Bronchial epithelial cell (primary cell): ENCODE measurements around the gene FTO. TPM values are rescaled to one million over a fixed set of nuclear protein-coding genes. Genes with fewer than 3 reads are reported as not detected.

Experiments
- DNase-seq: peaks from one replicate; pipeline ENCODE4 v3.0.0-alpha.2; 2010; ENCODE audit warnings: low read depth
- FAIRE-seq: peaks from 2 replicates; lab custom pipeline; 2011; peaks lifted over from hg19 to GRCh38; lab: Jason Lieb, UNC
- H3K27me3 ChIP-seq: 2 replicates; pipeline ENCODE4 v1.5.1; 2011; ENCODE audit warnings: low read length; ENCODE audit not compliant: control insufficient read depth, insufficient read depth
- H3K36me3 ChIP-seq: 2 replicates; pipeline ENCODE4 v1.5.1; 2011; ENCODE audit warnings: low read length; ENCODE audit not compliant: control insufficient read depth, insufficient read depth
- H3K4me3 ChIP-seq: 2 replicates; pipeline ENCODE4 v1.5.1; 2011; ENCODE audit warnings: mild to moderate bottlenecking, low read depth, low read length, control low read depth
- CTCF ChIP-seq: IDR thresholded peaks from 2 replicates; pipeline ENCODE4 v1.5.1; 2011; ENCODE audit warnings: mild to moderate bottlenecking, moderate library complexity, low read length, control low read depth, inconsistent platforms; ENCODE audit not compliant: insufficient read depth, severe bottlenecking
- total RNA-seq: library from RNA; depleted of rRNA; stranded (reverse); fragments of >200 nt; gene quantifications from 2 replicates; pipeline ENCODE4 v1.2.1, GENCODE V29; 2014

FTO gene
- total RNA-seq, 1 donor from 2014 or later = 41.6 TPM

GRCh38 chr16:53863861-53864260 lies 159.9 kb downstream of the FTO start:
- FAIRE-seq = no peak
- H3K4me3 ChIP-seq = no peak overlapping the region
- no peaks in the 10 kb centered on the region for H3K27me3 ChIP-seq
- no peak for DNase-seq
- H3K36me3 ChIP-seq = peaks cover 1% of the 10 kb centered on the region
- TF ChIP-seq CTCF = no peak

GRCh38 chr16:53864819-53865493 lies 161.0 kb downstream of the FTO start:
- no peak for TF ChIP-seq CTCF
- H3K27me3 ChIP-seq = no peaks in the 10 kb centered on the region
- peaks cover 1% of the 10 kb centered on the region for H3K36me3 ChIP-seq
- FAIRE-seq (no peak), DNase-seq (peak; percentile 90)
- H3K4me3 ChIP-seq = no peak overlapping the region

GRCh38 chr16:53865494-53865863 lies 161.5 kb downstream of the FTO start:
- FAIRE-seq = peak; percentile 7
- Histone ChIP-seq H3K4me3 (no peak overlapping the region), H3K36me3 (peaks cover 1% of the 10 kb centered on the region), H3K27me3 (no peaks in the 10 kb centered on the region)
- peak; percentile 89 for DNase-seq
- no peak for TF ChIP-seq CTCF

- Histone ChIP-seq H3K27me3 (no peaks in the 10 kb centered on the region), H3K4me3 (no peak overlapping the region), H3K36me3 (peaks cover 1% of the 10 kb centered on the region)
- FAIRE-seq (no peak), DNase-seq (no peak)
- TF ChIP-seq CTCF = no peak
Measured at GRCh38 chr16:53866520-53866919, 162.6 kb downstream of the FTO start.

DNA sequence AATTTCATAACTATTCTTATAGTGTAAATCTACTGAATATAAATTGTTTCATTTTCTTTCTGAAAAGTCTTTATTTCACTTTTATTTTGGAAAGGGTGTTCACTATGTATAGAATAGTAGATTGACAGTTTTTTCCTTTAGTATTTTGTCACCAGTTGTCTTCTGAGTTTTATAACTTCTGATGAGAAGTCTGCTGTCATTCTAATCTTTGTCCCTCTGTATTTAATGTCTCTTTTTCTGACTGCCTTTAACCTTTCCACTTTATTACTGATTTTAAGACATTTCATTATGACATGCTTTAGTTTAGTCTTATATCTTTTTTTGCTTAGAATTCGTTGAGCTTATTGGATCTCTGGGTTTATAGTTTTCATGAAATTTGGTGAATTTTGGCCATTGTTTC lies 166.9 kb downstream of the FTO start:
- H3K36me3 ChIP-seq = no peaks in the 10 kb centered on the region
- TF ChIP-seq CTCF = no peak
- FAIRE-seq (no peak), DNase-seq (no peak)
- H3K27me3 ChIP-seq = no peaks in the 10 kb centered on the region
- no peak overlapping the region for H3K4me3 ChIP-seq
